Common myeloid progenitor, CD34-positive (primary cell): ENCODE results near the gene CCDC187.

Experiments
- CTCF ChIA-PET: fragments of 350-600 bp; sonication (Branson Sonifier 250); formaldehyde crosslinking; loops from one replicate; lab custom pipeline; 2021; ENCODE audit warnings: antibody characterized with exemption; lab: Charles Lee
- POLR2A ChIA-PET: fragments of 350-600 bp; sonication (Branson Sonifier 250); formaldehyde crosslinking; loops from one replicate; lab custom pipeline; 2021; ENCODE audit warnings: antibody characterized with exemption; lab: Charles Lee
- DNase-seq, 3 donors: peaks; one replicate each; pipeline versions ENCODE4 v3.0.0 to v3.0.0-alpha.2; 2013
- H3K27ac ChIP-seq, 2 experiments: 1 replicate in 1 of 2; 2 replicates in 1 of 2; pipeline ENCODE4 v1.7.0; 2013; ENCODE audit warnings: inconsistent platforms in 2 of 2, low read length in 2 of 2, mild to moderate bottlenecking in 2 of 2, low read depth in 1 of 2, moderate library complexity in 1 of 2; ENCODE audit not compliant: severe bottlenecking in 2 of 2, insufficient read depth in 1 of 2, poor library complexity in 1 of 2
- H3K27me3 ChIP-seq, 5 experiments: replicated peaks in 2 of 5; 1 replicate in 3 of 5; 2 replicates in 2 of 5; pipeline versions ENCODE4 v1.6.1 to v1.7.0; 2013; ENCODE audit warnings: low read length in 4 of 5, mild to moderate bottlenecking in 2 of 5, moderate library complexity in 2 of 5, inconsistent platforms in 1 of 5; ENCODE audit not compliant: insufficient read depth in 5 of 5, control insufficient read depth in 4 of 5
- H3K36me3 ChIP-seq, 4 experiments: 1 replicate in 2 of 4; 2 replicates in 2 of 4; pipeline versions ENCODE4 v1.6.1 to v1.7.0; 2013; ENCODE audit warnings: low read length in 3 of 4, control low read depth in 1 of 4, mild to moderate bottlenecking in 1 of 4; ENCODE audit not compliant: control insufficient read depth in 4 of 4, insufficient read depth in 4 of 4
- H3K4me1 ChIP-seq, 4 experiments: 1 replicate in 3 of 4; 2 replicates in 1 of 4; pipeline versions ENCODE4 v1.6.1 to v1.7.1; 2013; ENCODE audit warnings: low read length in 3 of 4, mild to moderate bottlenecking in 3 of 4, control low read depth in 1 of 4, inconsistent platforms in 1 of 4, moderate library complexity in 1 of 4; ENCODE audit not compliant: control insufficient read depth in 4 of 4, insufficient read depth in 4 of 4; ENCODE audit errors: control extremely low read depth in 1 of 4
- H3K4me3 ChIP-seq, 7 experiments: 1 replicate in 4 of 7; 2 replicates in 3 of 7; pipeline versions ENCODE4 v1.5.1 to v1.7.0; 2013; ENCODE audit warnings: mild to moderate bottlenecking in 7 of 7, low read length in 6 of 7, moderate library complexity in 6 of 7, inconsistent platforms in 2 of 7, low read depth in 2 of 7, control low read depth in 1 of 7; ENCODE audit not compliant: insufficient read depth in 4 of 7, control insufficient read depth in 1 of 7; ENCODE audit errors: extremely low read depth in 1 of 7
- H3K9me3 ChIP-seq, 5 experiments: 1 replicate in 4 of 5; 2 replicates in 1 of 5; pipeline versions ENCODE4 v1.6.1 to v1.7.1; 2013; ENCODE audit warnings: low read length in 4 of 5, mild to moderate bottlenecking in 2 of 5, inconsistent platforms in 1 of 5, low read depth in 1 of 5, moderate library complexity in 1 of 5; ENCODE audit not compliant: control insufficient read depth in 4 of 5, insufficient read depth in 2 of 5; ENCODE audit errors: control extremely low read depth in 1 of 5
- WGBS: methylation state at CpG from one replicate; pipeline ENCODE4 v1.1.5; 2013; ENCODE audit not compliant: insufficient coverage; 5-methylcytosine and 5-hydroxymethylcytosine counted together

The CCDC187 gene

DNA sequence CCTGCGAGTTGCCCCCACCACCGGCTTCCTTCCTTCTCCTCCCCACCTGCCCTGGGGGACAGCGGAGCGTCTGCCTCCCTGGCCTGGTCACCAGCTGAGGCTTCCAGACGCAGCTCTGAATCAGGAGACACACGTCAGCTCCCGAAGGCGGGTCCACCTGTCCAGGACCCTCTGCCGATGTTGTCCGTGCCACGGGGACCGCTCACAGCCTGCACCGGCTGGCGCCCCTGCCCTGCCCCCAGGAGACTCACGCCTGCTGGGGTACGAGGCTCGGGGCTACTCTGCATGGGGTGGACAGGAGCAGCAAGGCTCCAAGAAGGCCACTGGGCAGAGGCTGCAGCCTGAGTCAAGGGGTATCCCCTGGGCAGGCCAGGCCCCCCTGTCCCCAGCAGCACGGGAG lies 1.9 kb upstream of the CCDC187 start:
- H3K36me3 ChIP-seq = no peaks in the 10 kb centered on the region
- no peaks in the 10 kb centered on the region for H3K27me3 ChIP-seq
- CTCF ChIA-PET = interaction anchor here (1.7 kb wide), 2 partner anchors 10 to 22 kb away, joined by 4 read pairs; no protein-coding TSS in a partner anchor
- no peak overlapping the region for H3K27ac ChIP-seq
- POLR2A ChIA-PET = no interaction called here
- peak overlapping the region in 2 of 7 experiments; percentile 1 to 37 for H3K4me3 ChIP-seq
- 33% methylated on average over 12 of the region's 18 CpGs for WGBS
- no peak for DNase-seq
- H3K9me3 ChIP-seq = no peaks in the 10 kb centered on the region
- H3K4me1 ChIP-seq = peaks cover 5 to 64% (median 36%) of the 10 kb centered on the region in 4 experiments

DNA sequence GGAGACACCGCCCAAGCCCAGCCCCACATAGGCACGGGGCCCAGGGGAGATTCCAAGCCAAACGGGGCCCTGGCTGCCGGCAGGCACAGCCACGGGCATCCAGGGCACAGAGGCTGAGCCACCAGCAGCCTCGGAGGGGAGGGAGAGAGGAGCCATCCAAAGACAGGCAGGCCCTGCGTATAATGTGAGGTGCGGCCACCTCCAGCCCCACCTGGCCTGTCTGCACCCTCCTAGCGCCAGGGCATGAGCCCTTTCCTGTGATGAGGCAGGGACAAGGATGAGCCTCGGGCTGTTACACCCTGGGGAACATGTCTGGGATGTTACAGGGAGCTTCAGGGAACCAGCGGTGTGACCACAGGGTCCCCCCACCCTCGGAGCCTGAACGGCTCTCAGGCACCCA lies 1.1 kb upstream of the CCDC187 start:
- Histone ChIP-seq H3K36me3 (no peaks in the 10 kb centered on the region), H3K27ac (no peak overlapping the region), H3K4me3 (no peak overlapping the region), H3K27me3 (no peaks in the 10 kb centered on the region), H3K4me1 (peaks cover 4 to 62% (median 36%) of the 10 kb centered on the region in 4 experiments), H3K9me3 (no peaks in the 10 kb centered on the region)
- ChIA-PET CTCF (interaction anchor here (1.7 kb wide), 1 partner anchor 21 kb away, joined by 4 read pairs; no protein-coding TSS in a partner anchor), POLR2A (interaction anchor here (0.9 kb wide), 1 partner anchor 17 kb away, joined by 3 read pairs; no protein-coding TSS in a partner anchor)
- DNase-seq = no peak
- 89% methylated on average over 12 of the region's 13 CpGs for WGBS

DNA sequence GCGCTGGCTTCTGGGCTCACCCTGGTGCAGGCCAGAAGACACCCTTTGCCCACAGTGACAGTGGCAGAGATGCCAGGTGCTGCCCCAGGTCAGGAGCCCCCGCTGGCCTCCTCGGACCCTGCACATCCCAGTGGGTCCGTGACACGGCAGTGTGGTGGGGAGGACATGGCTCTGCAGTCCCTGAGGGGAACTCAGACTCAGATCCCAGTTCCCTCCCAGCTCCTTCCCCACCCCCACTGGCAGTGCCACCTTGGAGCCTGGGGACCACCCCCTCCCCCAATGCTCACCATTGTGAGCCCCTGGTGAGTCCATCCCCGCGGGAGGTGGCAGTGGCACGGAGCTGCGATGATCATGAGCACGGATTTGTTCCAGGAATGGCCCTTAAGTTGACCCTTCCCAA lies 562 bp upstream of the CCDC187 start:
- Histone ChIP-seq H3K27ac (no peak overlapping the region), H3K36me3 (no peaks in the 10 kb centered on the region), H3K4me1 (peaks cover 1 to 62% (median 38%) of the 10 kb centered on the region in 4 experiments), H3K4me3 (no peak overlapping the region), H3K27me3 (no peaks in the 10 kb centered on the region), H3K9me3 (no peaks in the 10 kb centered on the region)
- WGBS = 98% methylated on average over 8 of the region's 10 CpGs
- CTCF ChIA-PET = interaction anchor here (1.2 to 1.7 kb wide), 2 partner anchors 9 to 21 kb away, joined by 4 to 5 read pairs; no protein-coding TSS in a partner anchor
- DNase-seq = no peak
- POLR2A ChIA-PET = interaction anchor here (0.6 to 0.9 kb wide), 2 partner anchors 17 to 100 kb away, joined by 3 read pairs; no protein-coding TSS in a partner anchor

DNA sequence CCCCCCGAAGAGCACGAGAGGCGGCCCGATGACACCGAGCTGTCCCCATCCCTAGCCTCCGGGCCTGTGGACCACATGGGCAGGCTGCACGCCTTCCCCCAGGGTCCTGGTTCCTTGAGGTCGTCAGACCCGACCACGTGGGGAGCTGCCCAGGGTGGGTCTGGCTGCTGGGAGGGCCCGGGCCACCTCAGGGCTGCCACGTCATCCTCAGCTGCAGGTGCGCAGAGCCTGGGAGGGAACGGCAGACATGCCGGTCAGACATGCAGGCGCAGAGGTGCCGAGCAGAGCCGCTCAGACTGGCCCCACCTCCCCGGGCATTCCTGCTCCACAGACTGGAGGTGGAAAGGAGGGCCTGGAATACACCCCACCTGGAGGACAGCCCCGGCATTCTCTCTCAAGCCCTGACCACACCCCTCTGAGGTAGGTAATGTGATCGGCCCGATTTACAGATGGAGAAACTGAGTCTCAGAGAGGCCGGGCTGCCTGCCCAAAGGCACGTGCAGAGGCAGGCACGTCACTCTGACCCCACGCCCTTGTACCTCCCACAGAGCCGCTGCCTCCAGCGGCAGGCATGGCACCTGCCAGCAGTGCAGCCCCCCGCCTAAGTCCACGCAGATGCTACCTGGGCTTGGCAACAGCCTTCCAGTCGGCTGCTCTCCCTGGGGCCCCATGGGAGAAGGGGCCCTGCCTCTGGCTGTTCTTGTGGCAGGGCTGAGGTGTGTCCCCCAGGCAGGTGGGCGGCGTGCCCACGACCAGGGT lies 649 bp downstream of the CCDC187 start:
- Histone ChIP-seq H3K4me3 (no peak overlapping the region), H3K27me3 (no peaks in the 10 kb centered on the region), H3K9me3 (no peaks in the 10 kb centered on the region), H3K36me3 (no peaks in the 10 kb centered on the region), H3K27ac (no peak overlapping the region), H3K4me1 (peaks cover 1 to 59% (median 35%) of the 10 kb centered on the region in 4 experiments)
- CTCF ChIA-PET = interaction anchor here (1.2 kb wide), 1 partner anchor 10 kb away, joined by 5 read pairs; no protein-coding TSS in a partner anchor
- DNase-seq = no peak
- 95% methylated on average over 31 of the region's 34 CpGs for WGBS
- POLR2A ChIA-PET = no interaction called here

DNA sequence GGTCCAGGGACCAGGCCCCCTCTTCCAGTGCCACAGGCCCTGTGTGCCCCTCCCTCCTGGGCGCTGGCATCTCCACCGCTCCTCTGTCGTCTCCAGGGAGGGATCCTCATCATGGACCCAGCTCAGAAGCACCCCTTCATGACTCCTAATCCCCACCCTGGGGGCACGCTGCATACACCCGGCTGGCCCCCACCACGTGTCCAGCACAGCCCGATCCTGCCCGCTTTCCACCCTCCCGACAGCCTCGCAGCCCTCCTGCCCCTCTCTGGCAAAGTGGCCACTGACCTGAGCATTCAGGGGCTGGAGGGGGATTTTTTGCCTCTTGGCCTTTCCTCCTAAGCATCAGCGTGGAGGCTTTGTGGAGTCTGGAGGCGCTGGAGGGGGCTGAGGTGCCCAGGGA lies 1.4 kb downstream of the CCDC187 start:
- POLR2A ChIA-PET = no interaction called here

DNA sequence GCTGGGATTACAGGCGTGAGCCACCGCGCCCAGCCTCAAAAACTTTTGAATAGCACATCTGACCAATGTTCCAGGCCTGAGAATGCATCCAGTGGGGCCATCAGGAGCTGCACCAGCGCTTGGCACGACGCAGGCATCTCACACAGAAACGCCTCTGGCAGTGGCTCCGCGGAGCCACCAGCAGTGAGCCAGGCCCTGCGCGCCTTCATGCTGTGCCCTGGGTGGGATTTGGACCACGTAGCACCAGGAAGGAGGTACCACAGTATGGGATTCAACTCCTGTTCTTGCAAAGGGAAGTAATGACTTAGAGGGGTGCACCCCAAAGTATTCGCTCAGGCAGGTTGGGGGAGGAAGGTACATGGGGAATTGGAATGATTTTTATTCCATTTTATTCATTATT lies 3.0 kb downstream of the CCDC187 start:
- Histone ChIP-seq H3K27me3 (no peaks in the 10 kb centered on the region), H3K4me3 (no peak overlapping the region), H3K36me3 (no peaks in the 10 kb centered on the region), H3K4me1 (peaks cover 0 to 40% (median 22%) of the 10 kb centered on the region in 4 experiments), H3K27ac (no peak overlapping the region), H3K9me3 (no peaks in the 10 kb centered on the region)
- DNase-seq = no peak
- WGBS = 92% methylated on average over 12 of the region's 13 CpGs
- CTCF ChIA-PET = interaction anchor here (0.7 to 1.6 kb wide), 5 partner anchors 16 to 122 kb away, joined by 3 to 8 read pairs (median 3); no protein-coding TSS in a partner anchor
- POLR2A ChIA-PET = no interaction called here

More for the DNA sequence above, 1.4 kb downstream of the CCDC187 start:
- 96% methylated on average over 12 of the region's 12 CpGs for WGBS
- H3K27me3 ChIP-seq = no peaks in the 10 kb centered on the region
- CTCF ChIA-PET = interaction anchor here (1.5 kb wide), 1 partner anchor 11 kb away, joined by 3 read pairs; no protein-coding TSS in a partner anchor
- H3K9me3 ChIP-seq = no peaks in the 10 kb centered on the region
- no peaks in the 10 kb centered on the region for H3K36me3 ChIP-seq
- H3K4me1 ChIP-seq = peaks cover 0 to 56% (median 35%) of the 10 kb centered on the region in 4 experiments
- no peak for DNase-seq
- no peak overlapping the region for H3K27ac ChIP-seq
- H3K4me3 ChIP-seq = no peak overlapping the region
